Mesothelial cell of epicardium (in vitro differentiated cells): Measurements from ENCODE around the gene BRD2. TPM values are rescaled to one million over a fixed set of nuclear protein-coding genes. Genes with fewer than 3 reads are reported as not detected.

Source experiments
- DNase-seq, 2 experiments: peaks; one replicate each; pipeline ENCODE4 v3.0.0; 2021; ENCODE audit warnings: low spot score in 2 of 2; ENCODE audit not compliant: unreplicated experiment in 2 of 2
- H3K27ac Mint-ChIP-seq: 2 replicates; pipeline ENCODE4 v1.8.0; 2021; ENCODE audit warnings: mixed read lengths
- H3K27me3 Mint-ChIP-seq: 2 replicates; pipeline ENCODE4 v1.8.0; 2021; ENCODE audit warnings: low read depth, mixed read lengths
- H3K36me3 Mint-ChIP-seq: 2 replicates; pipeline ENCODE4 v1.8.0; 2021; ENCODE audit warnings: mixed read lengths
- H3K4me1 Mint-ChIP-seq: 2 replicates; pipeline ENCODE4 v1.8.0; 2021; ENCODE audit warnings: mixed read lengths
- H3K4me3 Mint-ChIP-seq: 2 replicates; pipeline ENCODE4 v1.8.0; 2021; ENCODE audit warnings: mild to moderate bottlenecking, moderate library complexity, mixed read lengths
- H3K9me3 Mint-ChIP-seq: 2 replicates; pipeline ENCODE4 v1.8.0; 2021; ENCODE audit warnings: mixed read lengths
- CTCF ChIP-seq: fragments of 200-600 bp; sonication (generic); IDR thresholded peaks from one replicate; pipeline ENCODE4 v1.5.0; 2021; ENCODE audit warnings: antibody characterized with exemption; ENCODE audit not compliant: unreplicated experiment
- total RNA-seq: library from RNA; stranded (reverse); gene quantifications from 3 replicates; pipeline ENCODE4 v1.2.1, GENCODE V29; 2021

BRD2 gene
- total RNA-seq, 1 donor from 2014 or later: 246 TPM

GRCh38 chr6:32950449-32950848, 17.9 kb upstream of the BRD2 start:
- H3K9me3 Mint-ChIP-seq: peaks cover 3% of the 10 kb centered on the region

GRCh38 chr6:32952817-32953739, 15.3 kb upstream of the BRD2 start, which contains the start of gene HLA-DMA:
Gene HLA-DMA (minus strand): TSS chr6:32953097. CDS start chr6:32953036, 61 bp downstream.
- Mint-ChIP-seq H3K36me3 (no peaks in the 10 kb centered on the region), H3K27me3 (no peaks in the 10 kb centered on the region), H3K27ac (no peak within 1 kb of the TSS), H3K4me1 (no peaks in the 10 kb centered on the region), H3K9me3 (no peaks in the 10 kb centered on the region), H3K4me3 (no peak within 1 kb of the TSS)
- no peak for DNase-seq
- peak; percentile 18 for TF ChIP-seq CTCF

More at GRCh38 chr6:32950449-32950848, 17.9 kb upstream of the BRD2 start:
- H3K4me3 Mint-ChIP-seq: no peak overlapping the region
- peaks cover 8% of the 10 kb centered on the region for H3K27me3 Mint-ChIP-seq
- no peak for DNase-seq
- H3K27ac Mint-ChIP-seq: no peak overlapping the region
- no peaks in the 10 kb centered on the region for H3K36me3 Mint-ChIP-seq
- TF ChIP-seq CTCF: no peak
- no peaks in the 10 kb centered on the region for H3K4me1 Mint-ChIP-seq

- no peak for TF ChIP-seq CTCF
- no peaks in the 10 kb centered on the region for H3K9me3 Mint-ChIP-seq
- no peaks in the 10 kb centered on the region for H3K36me3 Mint-ChIP-seq
- no peak for DNase-seq
- H3K27ac Mint-ChIP-seq: no peak overlapping the region
- H3K4me3 Mint-ChIP-seq: no peak overlapping the region
- no peaks in the 10 kb centered on the region for H3K27me3 Mint-ChIP-seq
- no peaks in the 10 kb centered on the region for H3K4me1 Mint-ChIP-seq
Measured at GRCh38 chr6:32953775-32954174, 14.6 kb upstream of the BRD2 start.

- no peak for TF ChIP-seq CTCF
- H3K4me1 Mint-ChIP-seq: no peaks in the 10 kb centered on the region
- DNase-seq: no peak
- no peak overlapping the region for H3K4me3 Mint-ChIP-seq
- no peaks in the 10 kb centered on the region for H3K36me3 Mint-ChIP-seq
- no peaks in the 10 kb centered on the region for H3K27me3 Mint-ChIP-seq
- H3K27ac Mint-ChIP-seq: no peak overlapping the region
- H3K9me3 Mint-ChIP-seq: no peaks in the 10 kb centered on the region
Measured at GRCh38 chr6:32954267-32954666, 14.1 kb upstream of the BRD2 start.

GRCh38 chr6:32954986-32955802, 13.2 kb upstream of the BRD2 start:
- Mint-ChIP-seq H3K9me3 (no peaks in the 10 kb centered on the region), H3K27ac (no peak overlapping the region), H3K27me3 (no peaks in the 10 kb centered on the region), H3K36me3 (no peaks in the 10 kb centered on the region), H3K4me1 (no peaks in the 10 kb centered on the region), H3K4me3 (no peak overlapping the region)
- peak; percentile 6 for TF ChIP-seq CTCF
- no peak for DNase-seq
